GM19372 (cell line): ENCODE measurements around the gene BLTP1.

Experiments
- ATAC-seq: cut with Tn5 transposase; IDR thresholded peaks from one replicate; pipeline ENCODE4 v1.9.1; 2021; ENCODE audit warnings: mild to moderate bottlenecking, low read depth, moderate library complexity; ENCODE audit not compliant: unreplicated experiment

Gene BLTP1

DNA sequence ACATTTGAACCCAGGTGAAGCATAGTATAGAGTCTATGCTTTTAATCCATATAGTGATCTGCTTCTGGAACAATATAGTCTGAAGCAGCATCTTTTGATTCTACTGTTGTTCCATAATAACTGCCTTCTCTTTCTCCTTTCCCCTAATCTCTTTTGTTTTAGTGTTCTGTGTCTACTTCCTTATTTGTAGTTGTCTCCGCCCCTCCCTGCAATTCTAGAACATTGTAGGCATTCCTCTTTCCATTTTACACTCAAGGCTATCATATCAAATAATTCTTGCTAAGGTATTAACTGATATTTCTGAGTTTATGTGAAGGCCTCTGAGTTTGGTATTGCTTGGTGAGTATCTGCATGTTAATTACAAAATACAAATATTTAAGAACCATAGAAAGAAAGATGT, 11.6 kb downstream of the BLTP1 start:
- no peak for ATAC-seq

DNA sequence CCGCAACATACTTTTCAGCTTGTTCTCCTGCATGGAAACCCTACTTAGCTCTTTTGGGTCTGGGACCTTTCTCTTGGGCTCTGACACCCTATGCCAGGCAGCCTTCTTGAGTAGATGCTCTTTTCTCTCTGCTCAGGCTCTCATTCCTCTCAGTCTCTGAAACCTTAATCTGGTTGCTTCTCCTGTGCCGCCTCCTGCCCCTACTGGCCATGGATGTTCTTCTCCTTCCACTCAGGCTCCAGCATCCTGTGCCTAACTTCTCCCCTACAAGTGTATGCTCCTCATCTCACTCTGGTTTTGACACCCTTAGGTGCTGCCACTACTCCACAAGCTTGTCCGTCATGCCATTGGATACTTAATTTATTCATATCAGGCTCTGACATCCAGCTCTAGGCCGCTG, 15.2 kb downstream of the BLTP1 start:
- ATAC-seq: no peak

DNA sequence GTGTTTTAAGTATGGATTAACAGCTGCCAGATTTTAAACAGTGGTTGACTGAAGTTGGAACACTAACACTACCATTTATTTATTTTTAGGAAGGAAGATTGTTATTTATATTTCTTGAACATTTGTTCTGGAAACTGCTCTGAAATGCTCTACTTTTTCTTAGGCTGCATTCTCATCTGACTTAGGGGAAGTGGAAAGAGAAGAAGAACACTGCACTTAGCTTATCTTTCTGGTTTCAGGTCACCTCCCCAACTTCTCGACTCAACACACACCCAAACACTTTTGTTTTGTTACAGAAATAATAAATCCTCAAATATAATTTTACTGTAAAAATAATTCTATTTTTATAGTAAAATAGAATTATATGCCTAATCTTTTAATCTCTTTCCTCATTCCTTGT, 18.6 kb downstream of the BLTP1 start:
- ATAC-seq: no peak

DNA sequence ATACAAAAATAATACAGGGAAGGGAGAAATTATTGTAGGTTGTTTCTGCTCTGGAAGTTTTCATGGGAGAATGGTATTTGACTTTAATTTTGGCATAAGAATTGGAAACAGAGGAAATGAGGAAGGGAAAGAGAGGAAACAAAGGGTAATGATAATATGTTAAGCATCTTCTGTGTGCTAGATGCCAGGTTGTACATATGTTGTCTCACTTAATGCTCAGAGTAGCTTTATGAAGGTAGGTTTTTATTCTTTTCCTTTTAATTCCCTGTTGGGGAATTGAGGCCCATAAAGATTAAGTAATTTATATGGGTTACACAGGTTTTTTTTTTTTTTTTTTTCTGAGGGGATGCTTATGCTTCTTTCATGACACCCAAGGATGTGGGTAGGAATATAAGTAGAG, 19.2 kb downstream of the BLTP1 start:
- ATAC-seq: no peak

DNA sequence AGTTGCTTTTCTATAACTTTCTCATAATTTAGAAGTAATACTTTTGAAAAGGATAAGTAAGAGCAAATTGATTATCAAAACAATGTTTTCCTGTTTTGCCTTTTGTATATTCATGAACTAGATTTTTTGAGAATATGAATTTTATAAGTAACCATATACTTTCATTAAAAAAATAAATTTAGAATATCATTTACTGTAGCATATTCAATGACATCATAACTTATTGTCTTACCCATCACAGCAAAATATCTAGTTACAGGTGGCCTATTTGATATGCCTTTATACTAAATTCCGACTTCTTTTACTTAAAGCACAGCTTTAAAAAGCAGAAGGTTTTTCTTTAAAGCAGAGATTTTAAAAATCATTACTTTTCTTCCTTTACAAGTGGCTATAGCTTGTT, 20.1 kb downstream of the BLTP1 start:
- no peak for ATAC-seq

DNA sequence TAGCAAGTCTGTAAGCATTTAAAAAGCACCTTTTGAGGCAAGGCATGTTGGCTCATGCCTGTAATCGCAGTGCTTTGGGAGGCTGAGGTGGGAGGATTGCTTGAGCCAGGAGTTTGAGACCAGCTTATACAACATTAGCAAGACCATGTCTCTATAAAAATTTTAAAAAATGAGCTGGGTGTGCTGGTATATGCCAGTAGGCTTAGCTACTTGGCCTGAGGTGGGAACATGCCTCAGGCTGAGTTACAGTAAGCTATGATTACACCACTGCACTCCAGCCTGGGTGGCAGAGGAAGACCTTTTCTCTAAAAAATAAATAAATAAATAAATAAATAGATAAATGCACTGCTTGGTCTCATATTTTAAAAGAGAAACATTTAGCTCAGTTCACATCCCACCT, 26.8 kb downstream of the BLTP1 start:
- no peak for ATAC-seq

DNA sequence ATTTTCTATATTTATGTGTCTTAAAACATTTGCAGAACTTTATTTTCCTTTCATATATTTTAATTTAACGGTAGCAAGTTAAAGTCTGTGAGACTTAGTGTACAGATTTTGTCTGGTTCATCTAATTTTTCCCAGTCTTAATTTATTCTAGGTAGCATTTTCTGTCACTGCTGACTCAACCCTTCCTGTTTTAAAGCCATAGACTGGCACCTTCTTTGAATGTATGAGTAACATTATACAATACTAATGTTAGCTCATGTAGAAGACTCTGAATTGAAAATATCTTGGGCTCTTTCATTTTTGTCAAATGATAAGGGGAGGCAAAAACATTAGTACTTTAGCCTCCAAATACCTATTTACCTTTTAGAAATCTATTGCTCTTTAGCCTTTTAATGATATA, 43.6 kb downstream of the BLTP1 start:
- no peak for ATAC-seq
